K562 (cell line): ENCODE data around the gene SRD5A1. TPM values are rescaled to one million over a fixed set of nuclear protein-coding genes. Genes with fewer than 3 reads are reported as not detected.
A peak's percentile ranks its signal among the peaks of the same experiment; 100 is the strongest.

ENCODE experiments used
- ATAC-seq: fragments of 200-7000 bp; cut with Tn5 transposase; 3 replicates; pipeline ENCODE4 v1.9.1; 2020; ENCODE audit warnings: moderate library complexity
- BruUV-seq: library from RNA; stranded (reverse); fragments of 400-500 nt; replicated peaks from 2 replicates; lab custom pipeline; 2021; lab: Mats Ljungman, UMichigan
- CTCF ChIA-PET: fragments of 300-600 bp; formaldehyde crosslinking; extraction: SDS; loops from one replicate; lab custom pipeline; 2021; ENCODE audit warnings: low intra/inter-chr PET ratio; lab: Yijun Ruan, JAX
- POLR2A ChIA-PET: fragments of 300-600, 350-650 bp; sonication (Branson Sonifier 250); formaldehyde crosslinking; extraction: SDS; loops from one replicate; lab custom pipeline; 2021; ENCODE audit warnings: antibody characterized with exemption, inconsistent platforms; lab: Yijun Ruan, JAX
- DNase-seq, 4 experiments: peaks; one replicate each; pipeline versions ENCODE4 v3.0.0 to v3.0.0-alpha.2; 2011 to 2018; ENCODE audit warnings: low spot score in 3 of 4, mixed read lengths in 3 of 4; ENCODE audit errors: extremely low read depth in 1 of 4
- FAIRE-seq: peaks from 2 replicates; lab custom pipeline; 2011; peaks lifted over from hg19 to GRCh38; lab: Jason Lieb, UNC
- H2AFZ ChIP-seq: 2 replicates; pipeline ENCODE4 v1.6.0; 2011; ENCODE audit warnings: low read depth, low read length, control low read depth, inconsistent platforms
- H3K27ac ChIP-seq: fragments of 200-600 bp; 3 replicates; pipeline ENCODE4 v1.8.0; 2011; ENCODE audit warnings: low read depth, mild to moderate bottlenecking, control low read depth, inconsistent platforms, low read length, moderate library complexity, mixed read lengths; ENCODE audit errors: extremely low read depth
- H3K27me3 ChIP-seq, 2 experiments: fragments of 300-600 bp in 1 of 2; 2 replicates in 1 of 2; 3 replicates in 1 of 2; pipeline versions ENCODE4 v1.6.0 to v1.8.0; 2011; ENCODE audit warnings: inconsistent platforms in 2 of 2, low read length in 2 of 2, mild to moderate bottlenecking in 1 of 2, mixed read lengths in 1 of 2, moderate library complexity in 1 of 2; ENCODE audit not compliant: control insufficient read depth in 2 of 2, insufficient read depth in 2 of 2
- H3K36me3 ChIP-seq: fragments of 300-600 bp; 3 replicates; pipeline ENCODE4 v1.8.0; 2011; ENCODE audit warnings: mild to moderate bottlenecking, low read length, inconsistent platforms; ENCODE audit not compliant: control insufficient read depth, insufficient read depth
- H3K4me1 ChIP-seq, 2 experiments: fragments of 200-600 bp in 1 of 2; replicated peaks in 1 of 2; 2 replicates in 1 of 2; 3 replicates in 1 of 2; pipeline versions ENCODE4 v1.5.1 to v1.8.0; 2011; ENCODE audit warnings: inconsistent platforms in 2 of 2, low read length in 2 of 2, mild to moderate bottlenecking in 1 of 2, mixed read lengths in 1 of 2, moderate library complexity in 1 of 2; ENCODE audit not compliant: control insufficient read depth in 2 of 2, insufficient read depth in 2 of 2
- H3K4me2 ChIP-seq: 2 replicates; pipeline ENCODE4 v1.6.1; 2011; ENCODE audit warnings: low read length, control low read depth, inconsistent platforms, mixed read lengths; ENCODE audit not compliant: insufficient read depth
- H3K4me3 ChIP-seq: fragments of 200-600 bp; sonication (generic), shearing (Covaris generic); 2 replicates; pipeline ENCODE4 v1.5.1; 2016; ENCODE audit warnings: control low read depth, inconsistent platforms
- H3K79me2 ChIP-seq: fragments of 200-600 bp; 3 replicates; pipeline ENCODE4 v1.8.0; 2011; ENCODE audit warnings: low read length, inconsistent platforms; ENCODE audit not compliant: control insufficient read depth, insufficient read depth
- H3K9ac ChIP-seq, 2 experiments: 2 replicates each; pipeline versions ENCODE4 v1.6.0 to v1.6.1; 2011; ENCODE audit warnings: low read depth in 2 of 2, low read length in 2 of 2, control low read depth in 1 of 2, inconsistent platforms in 1 of 2, mild to moderate bottlenecking in 1 of 2, mixed read lengths in 1 of 2; ENCODE audit not compliant: insufficient read depth in 1 of 2
- H3K9me1 ChIP-seq: one replicate; pipeline ENCODE4 v1.6.0; 2011; ENCODE audit warnings: inconsistent platforms, mild to moderate bottlenecking, low read length, moderate library complexity; ENCODE audit not compliant: control insufficient read depth, insufficient read depth
- H3K9me3 ChIP-seq: replicated peaks from 2 replicates; pipeline ENCODE4 v1.5.1; 2011; ENCODE audit warnings: low read depth, low read length, inconsistent platforms; ENCODE audit not compliant: control insufficient read depth, insufficient read depth
- H4K20me1 ChIP-seq: replicated peaks from 2 replicates; pipeline ENCODE4 v1.6.1; 2011; ENCODE audit warnings: low read length, inconsistent platforms, mixed read lengths; ENCODE audit not compliant: control insufficient read depth, insufficient read depth
- CBX3 ChIP-seq, 2 experiments: IDR thresholded peaks; 1 replicate in 1 of 2; 2 replicates in 1 of 2; pipeline ENCODE4 v1.6.1; 2012; ENCODE audit warnings: inconsistent platforms in 2 of 2, low read length in 2 of 2, borderline replicate concordance in 1 of 2, control low read depth in 1 of 2
- CBX5 ChIP-seq: IDR thresholded peaks from 2 replicates; pipeline ENCODE4 v1.6.1; 2014; ENCODE audit warnings: low read depth, borderline replicate concordance
- POU5F1 ChIP-seq: fragments of 150-350 bp; IDR thresholded peaks from 2 replicates; pipeline ENCODE4 v1.6.1; 2014; ENCODE audit warnings: borderline replicate concordance, low read length, low read depth, mild to moderate bottlenecking; ENCODE audit not compliant: partially characterized antibody
- SIX5 ChIP-seq, 2 experiments: IDR thresholded peaks; 2 replicates each; pipeline ENCODE4 v1.6.1; 2011; ENCODE audit warnings: low read length in 2 of 2, borderline replicate concordance in 1 of 2, low read depth in 1 of 2, mild to moderate bottlenecking in 1 of 2, moderate library complexity in 1 of 2; ENCODE audit not compliant: insufficient read depth in 1 of 2
- ZNF41 ChIP-seq: fragments of 250-450 bp; sonication (Bioruptor Pico); conservative IDR thresholded peaks from 2 replicates; pipeline ENCODE4 v1.4.0; 2020; ENCODE audit warnings: mild to moderate bottlenecking
- whole genome bisulfite sequencing: fragments of 100-300 bp; shearing (Covaris generic); methylation state at CpG from one replicate; pipeline ENCODE4 v1.1.6; 2016; ENCODE audit warnings: low coverage, mixed read lengths; ENCODE audit not compliant: insufficient coverage; ENCODE audit errors: missing lambda C conversion rate; 5-methylcytosine and 5-hydroxymethylcytosine counted together
- in situ Hi-C: fragments of 300-500 bp; cut with MboI; formaldehyde crosslinking; loops from 4 replicates; pipeline ENCODE4 v1.15.0; 2018; ENCODE audit warnings: inconsistent platforms, mixed read lengths
- intact Hi-C: fragments of 100-400 bp; cut with micrococcal nuclease; formaldehyde crosslinking; loops from 2 replicates; pipeline ENCODE4 v1.14.2; 2022
- polyA plus RNA-seq, 8 experiments: library from polyadenylated mRNA; depleted of rRNA in 4 of 8; stranded (reverse) in 5 of 8; unstranded in 3 of 8; fragments of >200 nt; fragmentation: Nextera tagmentation in 2 of 8; fragmentation: Illumina TruSeq in 1 of 8; extraction: Ambion mirVana in 2 of 8; extraction: Trizol in 1 of 8; gene quantifications; 2 replicates each; pipeline versions ENCODE4 v1.2.1 to v1.2.3, GENCODE V29; 2011 to 2014; ENCODE audit warnings: inconsistent platforms in 1 of 8, missing spikeins in 1 of 8
- total RNA-seq, 7 experiments: library from RNA; depleted of rRNA in 6 of 7; stranded (reverse); fragments of >200 nt in 6 of 7; fragmentation: Illumina TruSeq in 2 of 7; extraction: Trizol in 2 of 7; gene quantifications; 2 replicates each; pipeline versions ENCODE4 v1.2.1 to v1.2.3, GENCODE V29; 2011 to 2021; ENCODE audit warnings: low replicate concordance in 1 of 7
- TF ChIP-seq, protein P1 (sequence below): fragments of 250-450 bp; sonication (Bioruptor Pico); IDR thresholded peaks from 2 replicates; pipeline ENCODE4 v1.8.0; 2021; ENCODE audit warnings: moderate library complexity, mild to moderate bottlenecking, inconsistent platforms

Gene SRD5A1
- total and polyA plus RNA-seq, 9 of the 15 experiments (the other 6 are each of a cell fraction or from before 2014, with no cell fraction given), result 1.3 to 22.6 (median 8.1) TPM

DNA sequence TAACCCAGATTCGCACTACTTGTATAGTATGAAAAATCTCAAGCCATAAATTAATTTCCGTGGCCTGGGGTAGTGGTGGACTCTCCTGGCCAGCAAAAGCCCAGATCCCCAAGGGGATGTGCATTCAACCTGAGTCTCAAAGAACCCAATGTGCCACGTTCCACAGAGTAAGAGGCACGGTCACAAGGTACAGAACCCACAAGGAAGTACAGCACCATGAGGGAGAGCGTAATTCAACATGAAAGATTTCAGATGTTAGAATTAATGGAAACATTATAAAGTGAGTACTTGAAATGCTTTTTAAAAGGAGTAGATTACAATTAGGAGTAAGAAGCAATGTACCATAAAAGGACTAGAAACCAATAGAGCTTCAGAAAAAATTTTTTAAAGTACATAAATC is 23.4 kb downstream of the SRD5A1 start:
- BruUV-seq, result no TSS peak
- in situ Hi-C loops (no loop called here), intact Hi-C loops (no loop called here)
- Histone ChIP-seq H3K4me2 (no peak overlapping the region), H3K27ac (no peak overlapping the region), H3K9me3 (0 out of 2 replicates have a peak, but pooled peaks cover 2% of the 10 kb centered on the region), H3K4me3 (no peak overlapping the region), H3K36me3 (peaks cover 35% of the 10 kb centered on the region), H3K9ac (no peak overlapping the region), H4K20me1 (no peaks in the 10 kb centered on the region), H3K9me1 (no peaks in the 10 kb centered on the region), H3K27me3 (no peaks in the 10 kb centered on the region), H3K79me2 (no peaks in the 10 kb centered on the region), H3K4me1 (no peaks in the 10 kb centered on the region), H2AFZ (no peak overlapping the region)
- ChIA-PET CTCF (no interaction called here), POLR2A (no interaction called here)
- DNase-seq (peak in 2 of 4 experiments; percentile 23 to 31), FAIRE-seq (no peak), ATAC-seq (no peak)
- 90% methylated on average over 5 of the region's 5 CpGs for WGBS
- TF ChIP-seq SIX5 (IDR thresholded peaks at IDR 0.05; ENCODE audit: borderline replicate concordance in 1 of 2, insufficient read depth in 1 of 2, low read depth in 1 of 2, low read length in 2 of 2) (no peak), CBX5 (peak; percentile 85; the same call in 1 of the 2 replicates), POU5F1 (no peak), CBX3 (IDR thresholded peaks at IDR 0.05; ENCODE audit: borderline replicate concordance in 1 of 2, low read length in 2 of 2) (peak in 1 of 2 experiments; percentile 86; a peak in 2 of 3 replicates), ZNF41 (CRISPR knock-in tag) (peak; percentile 99)
- TF ChIP-seq, protein P1, sequence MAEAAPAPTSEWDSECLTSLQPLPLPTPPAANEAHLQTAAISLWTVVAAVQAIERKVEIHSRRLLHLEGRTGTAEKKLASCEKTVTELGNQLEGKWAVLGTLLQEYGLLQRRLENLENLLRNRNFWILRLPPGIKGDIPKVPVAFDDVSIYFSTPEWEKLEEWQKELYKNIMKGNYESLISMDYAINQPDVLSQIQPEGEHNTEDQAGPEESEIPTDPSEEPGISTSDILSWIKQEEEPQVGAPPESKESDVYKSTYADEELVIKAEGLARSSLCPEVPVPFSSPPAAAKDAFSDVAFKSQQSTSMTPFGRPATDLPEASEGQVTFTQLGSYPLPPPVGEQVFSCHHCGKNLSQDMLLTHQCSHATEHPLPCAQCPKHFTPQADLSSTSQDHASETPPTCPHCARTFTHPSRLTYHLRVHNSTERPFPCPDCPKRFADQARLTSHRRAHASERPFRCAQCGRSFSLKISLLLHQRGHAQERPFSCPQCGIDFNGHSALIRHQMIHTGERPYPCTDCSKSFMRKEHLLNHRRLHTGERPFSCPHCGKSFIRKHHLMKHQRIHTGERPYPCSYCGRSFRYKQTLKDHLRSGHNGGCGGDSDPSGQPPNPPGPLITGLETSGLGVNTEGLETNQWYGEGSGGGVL (CRISPR knock-in tag), result no peak
- TF ChIP-seq, all 486 proteins: peak for 3
